Activated CD4-positive, CD25-positive, alpha-beta regulatory T cell treated with anti-CD3 and anti-CD28 coated beads, Interleukin-2, amount 50 U/mL, for 16 hours (primary cell): Measurements from ENCODE around the gene ZPBP.

Experiments
- DNase-seq: peaks from one replicate; pipeline ENCODE4 v3.0.0-alpha.2; 2020; ENCODE audit warnings: low read depth, low spot score

ZPBP gene, protein sequence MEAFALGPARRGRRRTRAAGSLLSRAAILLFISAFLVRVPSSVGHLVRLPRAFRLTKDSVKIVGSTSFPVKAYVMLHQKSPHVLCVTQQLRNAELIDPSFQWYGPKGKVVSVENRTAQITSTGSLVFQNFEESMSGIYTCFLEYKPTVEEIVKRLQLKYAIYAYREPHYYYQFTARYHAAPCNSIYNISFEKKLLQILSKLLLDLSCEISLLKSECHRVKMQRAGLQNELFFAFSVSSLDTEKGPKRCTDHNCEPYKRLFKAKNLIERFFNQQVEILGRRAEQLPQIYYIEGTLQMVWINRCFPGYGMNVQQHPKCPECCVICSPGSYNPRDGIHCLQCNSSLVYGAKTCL

GRCh38 chr7:50092579-50093491 lies at the start of gene ZPBP:
ZPBP (minus strand) TSS chr7:50093246; CDS start chr7:50093194, 52 bp downstream.
- peak; percentile 39 for DNase-seq

- no peak for DNase-seq
Measured at GRCh38 chr7:50142425-50143017, 49.5 kb upstream of the ZPBP start.

DNA sequence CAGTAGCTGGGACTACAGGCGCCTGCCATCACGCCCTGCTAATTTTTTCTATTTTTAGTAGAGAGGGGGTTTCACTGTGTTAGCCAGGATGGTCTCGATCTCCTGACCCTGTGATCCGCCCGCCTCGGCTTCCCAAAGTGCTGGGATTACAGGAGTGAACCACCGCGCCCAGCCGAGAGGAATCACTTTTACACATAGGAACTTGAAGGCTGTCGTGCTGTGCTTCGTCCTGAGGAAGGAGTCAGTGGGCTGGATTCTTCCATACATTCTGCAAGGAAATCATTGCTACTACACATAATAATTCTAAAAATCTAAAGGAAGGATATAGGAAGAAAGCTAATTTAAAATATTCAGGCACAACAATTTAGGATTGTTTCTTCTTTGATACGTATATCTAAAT lies 48.8 kb upstream of the ZPBP start:
- no peak for DNase-seq

DNA sequence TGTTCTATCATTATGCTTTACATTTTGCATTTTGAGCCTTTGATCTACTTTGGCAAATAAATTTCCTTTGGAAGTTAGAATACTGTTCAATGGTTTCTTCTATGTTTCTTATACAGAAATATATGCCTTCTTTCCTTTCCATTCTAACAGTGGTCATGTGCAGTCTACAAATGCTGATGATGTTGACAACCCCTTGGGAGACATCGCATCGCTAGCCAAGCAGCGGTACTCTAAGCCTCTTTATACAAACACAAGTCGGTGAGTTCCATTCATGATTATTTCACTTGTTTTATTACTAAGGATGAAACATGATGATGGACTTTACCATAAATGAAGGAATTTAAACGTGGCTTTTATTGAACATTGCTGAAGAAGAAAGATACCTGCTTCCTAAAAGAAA lies 48.1 kb upstream of the ZPBP start:
- no peak for DNase-seq

GRCh38 chr7:50140688-50141087 lies 47.6 kb upstream of the ZPBP start:
- DNase-seq = no peak

- no peak for DNase-seq
Measured at GRCh38 chr7:50138101-50138500, 45.1 kb upstream of the ZPBP start.

- DNase-seq = no peak
Measured at GRCh38 chr7:50125766-50126165, 32.7 kb upstream of the ZPBP start.

DNA sequence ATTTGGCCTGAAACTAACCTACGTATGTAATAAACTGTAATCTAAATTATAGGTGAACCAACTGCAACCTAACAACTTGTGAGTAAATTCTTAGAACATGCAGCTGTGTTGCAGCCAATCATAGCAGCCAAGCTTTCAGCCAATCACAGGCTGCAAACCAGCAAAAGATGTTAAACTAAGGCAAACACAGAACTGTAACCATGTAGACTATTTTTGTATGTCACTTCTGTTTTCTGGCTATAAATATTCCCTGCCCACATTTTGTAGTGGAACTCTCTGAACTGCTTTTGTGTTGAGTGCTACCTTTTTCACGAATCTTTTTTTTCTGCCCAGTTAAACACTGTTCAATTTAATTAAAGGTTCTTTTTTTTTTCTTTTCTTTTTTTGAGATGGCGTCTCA lies 28.2 kb upstream of the ZPBP start:
- DNase-seq = no peak

GRCh38 chr7:50119815-50120637 lies 27.0 kb upstream of the ZPBP start:
- no peak for DNase-seq

DNA sequence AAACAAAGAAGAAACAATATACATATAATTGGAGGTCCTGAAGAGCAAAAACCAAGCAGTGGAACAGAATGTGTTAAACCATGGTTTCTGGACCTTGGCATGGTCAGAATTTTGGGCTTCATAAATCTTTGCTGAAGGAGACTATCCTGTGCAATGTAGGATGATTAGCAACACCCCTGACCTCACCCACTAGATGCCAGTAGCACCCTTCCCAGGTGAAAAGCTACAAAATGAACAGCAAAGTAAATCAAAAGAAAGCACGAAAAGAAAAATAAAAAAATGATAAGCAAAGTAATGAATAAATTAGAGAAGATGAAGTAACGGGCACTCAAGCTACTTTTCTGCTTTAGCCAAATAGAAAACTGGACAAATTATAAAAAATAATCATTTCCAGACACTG lies 19.2 kb upstream of the ZPBP start:
- no peak for DNase-seq

DNA sequence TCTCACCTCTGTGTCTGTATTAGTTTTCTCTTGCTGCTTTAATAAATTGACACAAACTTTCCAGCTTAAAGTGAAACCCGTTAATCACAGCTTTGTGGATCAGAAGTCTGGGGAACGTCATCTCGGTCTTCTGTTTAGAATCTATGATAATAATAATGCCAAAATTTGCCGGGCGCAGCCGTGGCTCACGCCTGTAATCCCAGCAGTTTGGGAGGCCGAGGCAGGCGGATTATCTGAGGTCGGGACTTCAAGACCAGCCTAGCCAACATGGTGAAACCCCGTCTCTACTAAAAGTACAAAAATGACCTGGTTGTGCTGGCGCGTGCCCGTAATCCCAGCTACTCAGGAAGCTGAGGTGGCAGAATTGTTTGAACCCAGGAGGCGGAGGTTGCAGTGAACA lies 8.8 kb upstream of the ZPBP start:
- no peak for DNase-seq

DNA sequence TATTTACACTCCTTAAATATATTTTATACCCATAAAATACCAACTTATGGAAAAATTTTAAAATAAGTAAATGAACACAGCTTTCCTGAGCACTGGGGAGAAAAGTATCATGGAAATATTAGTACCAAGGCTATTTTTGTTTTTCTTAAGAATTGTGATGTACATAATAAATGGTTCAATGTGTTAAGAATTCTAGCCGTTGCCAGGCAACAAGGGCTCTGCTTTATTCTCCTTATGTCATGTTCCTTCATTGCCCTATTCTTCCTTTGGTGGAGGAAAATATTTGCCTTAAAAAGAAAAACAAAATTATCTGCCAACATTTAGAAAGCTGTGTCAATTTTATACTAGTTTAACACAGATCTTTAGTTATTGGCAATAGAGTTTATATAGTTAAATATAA lies 2.6 kb upstream of the ZPBP start:
- no peak for DNase-seq

DNA sequence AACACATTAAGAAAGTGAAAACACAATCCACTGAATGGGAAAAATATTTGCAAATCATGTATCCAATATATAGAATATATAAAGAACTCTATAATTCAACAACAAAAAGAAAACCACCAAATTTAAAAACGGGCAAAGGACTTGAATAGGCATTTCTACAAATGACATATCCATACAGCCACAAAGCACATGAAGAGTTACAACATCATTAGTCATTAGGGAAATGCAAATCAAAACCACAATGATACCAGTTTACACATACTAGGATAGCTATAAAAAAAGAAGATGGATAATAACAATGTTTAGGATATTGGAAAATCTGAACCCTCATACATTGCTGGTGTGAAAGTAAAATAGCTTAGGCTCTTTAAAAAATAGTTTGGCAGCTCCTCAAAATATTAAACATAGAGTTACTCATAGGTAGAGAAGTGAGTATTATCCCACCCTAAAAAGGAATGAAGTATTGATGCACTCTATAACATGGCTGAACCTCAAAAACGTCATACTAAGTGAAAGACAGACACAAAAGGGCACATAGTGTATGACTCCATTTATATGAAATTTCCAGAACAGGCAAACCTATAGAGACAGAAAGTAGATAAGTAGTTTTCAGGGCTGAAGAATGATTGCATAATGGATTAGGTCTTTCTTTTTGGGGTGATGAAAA lies 4.5 kb downstream of the ZPBP start:
- no peak for DNase-seq

GRCh38 chr7:50085344-50085743 lies 7.7 kb downstream of the ZPBP start:
- no peak for DNase-seq

DNA sequence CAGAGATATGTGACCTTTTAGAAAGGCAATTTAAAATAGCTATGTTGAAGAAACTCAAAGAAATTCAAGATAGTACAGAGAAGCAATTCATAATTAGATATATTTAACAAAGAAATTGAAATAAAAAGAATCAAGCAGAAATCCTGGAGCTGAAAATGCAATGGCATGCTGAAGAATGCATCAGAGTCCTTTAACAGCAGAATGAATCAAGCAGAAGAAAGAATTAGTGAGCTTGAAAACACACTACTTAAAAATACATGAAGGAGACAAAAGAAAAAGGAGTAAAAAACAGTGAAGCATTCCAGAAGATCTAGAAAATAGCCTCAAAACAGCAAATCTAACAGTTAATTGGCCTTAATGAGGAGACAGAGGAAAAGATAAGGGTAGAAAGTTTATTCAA lies 20.0 kb downstream of the ZPBP start:
- DNase-seq = no peak

- no peak for DNase-seq
Measured at GRCh38 chr7:50069613-50070012, 23.4 kb downstream of the ZPBP start.

- DNase-seq = no peak
Measured at GRCh38 chr7:50068850-50069551, 24.0 kb downstream of the ZPBP start.

DNA sequence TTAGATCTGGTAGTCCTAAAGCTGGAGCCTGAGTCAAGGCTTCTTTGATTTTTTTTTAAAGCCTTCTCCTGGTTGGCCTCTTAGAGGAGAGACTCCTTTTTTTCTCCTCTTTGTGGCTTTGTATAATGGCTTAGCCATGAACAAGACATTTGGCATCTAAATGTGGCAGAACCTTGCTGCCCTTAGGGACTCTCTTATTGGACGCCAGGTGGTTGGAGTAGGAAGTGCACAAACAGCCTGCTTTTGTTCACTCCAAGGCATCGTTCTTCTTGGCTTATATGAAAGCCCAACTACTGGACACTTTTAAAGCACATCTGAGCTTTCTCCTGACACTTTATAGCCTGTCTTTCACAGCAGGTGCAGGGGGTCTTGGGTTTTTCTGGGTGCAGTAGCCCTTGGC lies 25.0 kb downstream of the ZPBP start:
- DNase-seq = no peak

DNA sequence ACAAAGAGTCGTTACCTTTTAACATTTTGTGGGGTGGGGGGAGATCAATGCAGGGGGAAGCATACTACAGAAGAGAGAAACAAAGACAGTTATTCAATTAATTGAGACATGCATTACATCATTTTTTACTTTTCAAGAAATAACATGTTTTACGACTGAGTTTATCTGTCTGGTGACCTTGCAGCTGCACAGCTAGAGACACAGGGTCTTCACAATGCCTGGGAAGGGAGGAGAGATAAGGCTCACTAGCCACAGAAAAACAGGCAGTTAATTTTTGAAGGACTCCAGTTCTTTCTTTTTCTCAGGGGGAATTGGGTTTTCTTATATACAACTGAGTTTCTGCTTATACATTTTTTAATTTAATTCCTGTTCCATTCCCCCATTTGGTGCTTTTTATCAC lies 30.1 kb downstream of the ZPBP start:
- no peak for DNase-seq

DNA sequence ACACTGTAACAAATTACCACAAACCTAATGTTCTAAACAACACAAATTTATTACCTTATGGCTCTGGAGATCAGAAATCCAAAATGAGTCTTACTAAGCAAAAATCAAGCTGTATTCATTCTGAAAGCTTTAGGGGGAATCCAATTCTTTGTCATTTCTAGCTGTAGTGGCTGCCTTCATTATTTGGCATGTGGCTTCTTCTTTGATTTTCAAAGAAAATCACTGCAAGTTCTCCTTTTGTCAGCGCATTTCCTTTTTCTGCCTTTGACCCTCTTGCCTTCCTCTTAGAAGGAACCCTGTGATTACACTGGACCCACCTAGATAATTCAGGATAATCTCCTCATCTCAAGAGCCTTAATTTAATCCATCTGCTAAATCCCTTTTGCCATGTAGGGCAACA lies 36.9 kb downstream of the ZPBP start:
- DNase-seq = no peak
